Measurements from ENCODE around the gene IFT88. TPM values are rescaled to one million over a fixed set of nuclear protein-coding genes. Genes with fewer than 3 reads are reported as not detected.
A peak's percentile ranks its signal among the peaks of the same experiment; 100 is the strongest.

IFT88 gene
- total and polyA plus RNA-seq, 11 donors = 3.4 to 11.4 (median 8.2) TPM

- intact Hi-C loops (cut with DNase I) = loop anchor here (5.0 to 10.0 kb wide), 12 partner anchors 63 to 218 kb away; partner anchors contain the start of gene EEF1AKMT1 (in 3 of the 10)
- Histone ChIP-seq H3K9me3 (no peaks in the 10 kb centered on the region), H3K27ac (peak overlapping the region in 2 of 12 donors; percentile 1 to 46), H3K4me1 (peaks cover 0 to 34% (median 19%) of the 10 kb centered on the region in 12 donors), H3K27me3 (no peaks in the 10 kb centered on the region), H3K4me3 (no peak overlapping the region), H3K36me3 (no peaks in the 10 kb centered on the region)
- DNase-seq (no peak), ATAC-seq (no peak)
- 55 to 68% (median 63%) methylated on average over 4 of the region's 4 CpGs for WGBS, 4 donors
- no peak for TF ChIP-seq POLR2A (IDR thresholded peaks at IDR 0.05)
- no peak for TF ChIP-seq CTCF (IDR thresholded peaks at IDR 0.05)
Measured at GRCh38 chr13:20709782-20710181, 142.8 kb downstream of the IFT88 start.

- ATAC-seq (no peak), DNase-seq (no peak)
- Histone ChIP-seq H3K4me3 (no peak overlapping the region), H3K36me3 (no peaks in the 10 kb centered on the region), H3K27me3 (no peaks in the 10 kb centered on the region), H3K9me3 (no peaks in the 10 kb centered on the region), H3K4me1 (peaks cover 0 to 41% (median 19%) of the 10 kb centered on the region in 12 donors), H3K27ac (no peak overlapping the region)
- TF ChIP-seq POLR2A (IDR thresholded peaks at IDR 0.05) (no peak), CTCF (IDR thresholded peaks at IDR 0.05) (no peak)
- intact Hi-C loops (cut with DNase I) = loop anchor here (1.0 to 10.0 kb wide), 16 partner anchors 61 to 217 kb away; partner anchors contain the start of gene EEF1AKMT1 (in 4 of the 10)
- 75 to 88% (median 85%) methylated on average over 13 of the region's 13 CpGs for WGBS, 4 donors
Measured at GRCh38 chr13:20711301-20712044, 144.5 kb downstream of the IFT88 start.

GRCh38 chr13:20713014-20713376 lies 146.0 kb downstream of the IFT88 start:
- 17 to 25% (median 20%) methylated on average over 11 of the region's 11 CpGs for WGBS, 4 donors
- no peak for DNase-seq
- intact Hi-C loops (cut with DNase I) = loop anchor here (2.0 to 10.0 kb wide), 12 partner anchors 59 to 218 kb away; partner anchors contain the start of gene EEF1AKMT1 (in 4 of the 10)
- peak overlapping the region in 9 of 12 donors; percentile 24 to 50 (median 32) for H3K4me3 ChIP-seq
- H3K4me1 ChIP-seq = peaks cover 0 to 41% (median 19%) of the 10 kb centered on the region in 12 donors
- ATAC-seq = peak in 1 of 4 donors; percentile 21
- H3K9me3 ChIP-seq = no peaks in the 10 kb centered on the region
- no peak for TF ChIP-seq POLR2A (IDR thresholded peaks at IDR 0.05)
- no peak for TF ChIP-seq CTCF (IDR thresholded peaks at IDR 0.05)
- H3K36me3 ChIP-seq = no peaks in the 10 kb centered on the region
- no peaks in the 10 kb centered on the region for H3K27me3 ChIP-seq
- peak overlapping the region in 8 of 12 donors; percentile 3 to 92 (median 68) for H3K27ac ChIP-seq

- intact Hi-C loops (cut with DNase I) = loop anchor here (2.0 to 10.0 kb wide), 12 partner anchors 59 to 219 kb away; partner anchors contain the start of gene EEF1AKMT1 (in 4 of the 10)
- TF ChIP-seq CTCF (IDR thresholded peaks at IDR 0.05) (no peak), POLR2A (IDR thresholded peaks at IDR 0.05) (no peak)
- H3K36me3 ChIP-seq = no peaks in the 10 kb centered on the region
- ATAC-seq (peak in 2 of 4 donors; percentile 49 to 56), DNase-seq (peak in 2 of 5 donors; percentile 59 to 63)
- H3K4me1 ChIP-seq = peaks cover 0 to 41% (median 19%) of the 10 kb centered on the region in 12 donors
- H3K27me3 ChIP-seq = no peaks in the 10 kb centered on the region
- no peaks in the 10 kb centered on the region for H3K9me3 ChIP-seq
- WGBS, 4 donors = 48 to 58% (median 56%) methylated on average over 11 of the region's 11 CpGs
- H3K4me3 ChIP-seq = peak overlapping the region in 3 of 12 donors; percentile 7 to 32 (median 14)
- H3K27ac ChIP-seq = peak overlapping the region in 11 of 12 donors; percentile 36 to 92 (median 65)
Measured at GRCh38 chr13:20713751-20714150, 146.8 kb downstream of the IFT88 start.

Data from heart left ventricle (tissue), 16 donors.